Endothelial cell of umbilical vein (primary cell): ENCODE data around the gene CABLES1.
"Not testable (repeated sequence)": the region's sequence is repeated elsewhere in the genome, so short reads cannot be mapped to it uniquely, and the experiment has no call there.

ENCODE experiments used
- EZH2 ChIP-seq: IDR thresholded peaks from 2 replicates; pipeline ENCODE4 v1.6.1; 2012; ENCODE audit warnings: borderline replicate concordance, low read depth, mild to moderate bottlenecking, moderate library complexity, low read length, inconsistent platforms; ENCODE audit not compliant: severe bottlenecking
- POLR2A ChIP-seq: IDR thresholded peaks from 2 replicates; pipeline ENCODE4 v1.6.1; 2012; ENCODE audit warnings: low read depth, mild to moderate bottlenecking, control low read depth, low read length
- POLR2AphosphoS5 ChIP-seq: IDR thresholded peaks from 2 replicates; pipeline ENCODE4 v1.6.1; 2012; ENCODE audit warnings: low read depth, mild to moderate bottlenecking, control low read depth, low read length, moderate library complexity; ENCODE audit not compliant: insufficient read depth
- TF ChIP-seq, protein P1 (sequence below), 2 donors: IDR thresholded peaks; 1 replicate in 1 of 2; 2 replicates in 1 of 2; pipeline ENCODE4 v1.5.1; 2011; ENCODE audit warnings: low read length in 2 of 2, mild to moderate bottlenecking in 2 of 2, moderate library complexity in 2 of 2, control low read depth in 1 of 2, inconsistent platforms in 1 of 2, low read depth in 1 of 2; ENCODE audit not compliant: insufficient read depth in 1 of 2; ENCODE audit errors: extremely low read depth in 1 of 2

DNA sequence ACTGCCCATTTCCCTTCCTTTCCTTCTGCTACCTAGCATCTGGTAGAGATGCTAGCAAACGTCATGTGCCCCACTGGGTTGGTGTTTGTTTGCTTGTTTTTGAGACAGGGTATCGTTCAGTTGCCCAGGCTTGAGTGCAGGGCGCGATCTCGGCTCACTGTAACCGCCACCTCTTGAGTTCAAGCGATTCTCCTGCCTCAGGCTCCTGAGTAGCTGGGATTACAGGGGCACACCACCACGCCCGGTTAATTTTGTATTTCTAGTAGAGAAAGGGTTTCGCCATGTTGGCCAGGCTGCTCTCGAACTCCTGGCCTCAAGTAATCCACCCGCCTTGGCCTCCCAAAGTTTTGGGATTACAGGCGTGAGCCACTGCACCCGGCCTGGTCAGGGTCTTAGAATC lies 23.6 kb downstream of the CABLES1 start:
- not testable (repeated sequence) for TF ChIP-seq EZH2, POLR2A, POLR2AphosphoS5
- TF ChIP-seq, protein P1, sequence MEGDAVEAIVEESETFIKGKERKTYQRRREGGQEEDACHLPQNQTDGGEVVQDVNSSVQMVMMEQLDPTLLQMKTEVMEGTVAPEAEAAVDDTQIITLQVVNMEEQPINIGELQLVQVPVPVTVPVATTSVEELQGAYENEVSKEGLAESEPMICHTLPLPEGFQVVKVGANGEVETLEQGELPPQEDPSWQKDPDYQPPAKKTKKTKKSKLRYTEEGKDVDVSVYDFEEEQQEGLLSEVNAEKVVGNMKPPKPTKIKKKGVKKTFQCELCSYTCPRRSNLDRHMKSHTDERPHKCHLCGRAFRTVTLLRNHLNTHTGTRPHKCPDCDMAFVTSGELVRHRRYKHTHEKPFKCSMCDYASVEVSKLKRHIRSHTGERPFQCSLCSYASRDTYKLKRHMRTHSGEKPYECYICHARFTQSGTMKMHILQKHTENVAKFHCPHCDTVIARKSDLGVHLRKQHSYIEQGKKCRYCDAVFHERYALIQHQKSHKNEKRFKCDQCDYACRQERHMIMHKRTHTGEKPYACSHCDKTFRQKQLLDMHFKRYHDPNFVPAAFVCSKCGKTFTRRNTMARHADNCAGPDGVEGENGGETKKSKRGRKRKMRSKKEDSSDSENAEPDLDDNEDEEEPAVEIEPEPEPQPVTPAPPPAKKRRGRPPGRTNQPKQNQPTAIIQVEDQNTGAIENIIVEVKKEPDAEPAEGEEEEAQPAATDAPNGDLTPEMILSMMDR (IDR thresholded peaks at IDR 0.05; ENCODE audit: extremely low read depth in 1 of 2, insufficient read depth in 1 of 2, low read depth in 1 of 2, low read length in 2 of 2): not testable (repeated sequence)
